K562 (cell line): Measurements from ENCODE around the gene SULT2B1. TPM values are rescaled to one million over a fixed set of nuclear protein-coding genes. Genes with fewer than 3 reads are reported as not detected.

ENCODE experiments used
- ATAC-seq: fragments of 200-7000 bp; cut with Tn5 transposase; 3 replicates; pipeline ENCODE4 v1.9.1; 2020; ENCODE audit warnings: moderate library complexity
- BruUV-seq: library from RNA; stranded (reverse); fragments of 400-500 nt; replicated peaks from 2 replicates; lab custom pipeline; 2021; lab: Mats Ljungman, UMichigan
- CTCF ChIA-PET: fragments of 300-600 bp; formaldehyde crosslinking; extraction: SDS; loops from one replicate; lab custom pipeline; 2021; ENCODE audit warnings: low intra/inter-chr PET ratio; lab: Yijun Ruan, JAX
- POLR2A ChIA-PET: fragments of 300-600, 350-650 bp; sonication (Branson Sonifier 250); formaldehyde crosslinking; extraction: SDS; loops from one replicate; lab custom pipeline; 2021; ENCODE audit warnings: antibody characterized with exemption, inconsistent platforms; lab: Yijun Ruan, JAX
- DNase-seq, 4 experiments: peaks; one replicate each; pipeline versions ENCODE4 v3.0.0 to v3.0.0-alpha.2; 2011 to 2018; ENCODE audit warnings: low spot score in 3 of 4, mixed read lengths in 3 of 4; ENCODE audit errors: extremely low read depth in 1 of 4
- FAIRE-seq: peaks from 2 replicates; lab custom pipeline; 2011; peaks lifted over from hg19 to GRCh38; lab: Jason Lieb, UNC
- H2AFZ ChIP-seq: 2 replicates; pipeline ENCODE4 v1.6.0; 2011; ENCODE audit warnings: low read depth, low read length, control low read depth, inconsistent platforms
- H3K27ac ChIP-seq: fragments of 200-600 bp; 3 replicates; pipeline ENCODE4 v1.8.0; 2011; ENCODE audit warnings: low read depth, mild to moderate bottlenecking, control low read depth, inconsistent platforms, low read length, moderate library complexity, mixed read lengths; ENCODE audit errors: extremely low read depth
- H3K27me3 ChIP-seq, 2 experiments: fragments of 300-600 bp in 1 of 2; 2 replicates in 1 of 2; 3 replicates in 1 of 2; pipeline versions ENCODE4 v1.6.0 to v1.8.0; 2011; ENCODE audit warnings: inconsistent platforms in 2 of 2, low read length in 2 of 2, mild to moderate bottlenecking in 1 of 2, mixed read lengths in 1 of 2, moderate library complexity in 1 of 2; ENCODE audit not compliant: control insufficient read depth in 2 of 2, insufficient read depth in 2 of 2
- H3K36me3 ChIP-seq: fragments of 300-600 bp; 3 replicates; pipeline ENCODE4 v1.8.0; 2011; ENCODE audit warnings: mild to moderate bottlenecking, low read length, inconsistent platforms; ENCODE audit not compliant: control insufficient read depth, insufficient read depth
- H3K4me1 ChIP-seq, 2 experiments: fragments of 200-600 bp in 1 of 2; replicated peaks in 1 of 2; 2 replicates in 1 of 2; 3 replicates in 1 of 2; pipeline versions ENCODE4 v1.5.1 to v1.8.0; 2011; ENCODE audit warnings: inconsistent platforms in 2 of 2, low read length in 2 of 2, mild to moderate bottlenecking in 1 of 2, mixed read lengths in 1 of 2, moderate library complexity in 1 of 2; ENCODE audit not compliant: control insufficient read depth in 2 of 2, insufficient read depth in 2 of 2
- H3K4me2 ChIP-seq: 2 replicates; pipeline ENCODE4 v1.6.1; 2011; ENCODE audit warnings: low read length, control low read depth, inconsistent platforms, mixed read lengths; ENCODE audit not compliant: insufficient read depth
- H3K4me3 ChIP-seq: fragments of 200-600 bp; sonication (generic), shearing (Covaris generic); 2 replicates; pipeline ENCODE4 v1.5.1; 2016; ENCODE audit warnings: control low read depth, inconsistent platforms
- H3K79me2 ChIP-seq: fragments of 200-600 bp; 3 replicates; pipeline ENCODE4 v1.8.0; 2011; ENCODE audit warnings: low read length, inconsistent platforms; ENCODE audit not compliant: control insufficient read depth, insufficient read depth
- H3K9ac ChIP-seq, 2 experiments: 2 replicates each; pipeline versions ENCODE4 v1.6.0 to v1.6.1; 2011; ENCODE audit warnings: low read depth in 2 of 2, low read length in 2 of 2, control low read depth in 1 of 2, inconsistent platforms in 1 of 2, mild to moderate bottlenecking in 1 of 2, mixed read lengths in 1 of 2; ENCODE audit not compliant: insufficient read depth in 1 of 2
- H3K9me1 ChIP-seq: one replicate; pipeline ENCODE4 v1.6.0; 2011; ENCODE audit warnings: inconsistent platforms, mild to moderate bottlenecking, low read length, moderate library complexity; ENCODE audit not compliant: control insufficient read depth, insufficient read depth
- H3K9me3 ChIP-seq: replicated peaks from 2 replicates; pipeline ENCODE4 v1.5.1; 2011; ENCODE audit warnings: low read depth, low read length, inconsistent platforms; ENCODE audit not compliant: control insufficient read depth, insufficient read depth
- H4K20me1 ChIP-seq: replicated peaks from 2 replicates; pipeline ENCODE4 v1.6.1; 2011; ENCODE audit warnings: low read length, inconsistent platforms, mixed read lengths; ENCODE audit not compliant: control insufficient read depth, insufficient read depth
- DLX4 ChIP-seq: fragments of 250-450 bp; sonication (Bioruptor Pico); IDR thresholded peaks from 2 replicates; pipeline ENCODE4 v1.6.1; 2021; ENCODE audit warnings: mild to moderate bottlenecking
- GATA2 ChIP-seq: sonication (generic); formaldehyde crosslinking; IDR thresholded peaks from 2 replicates; pipeline ENCODE4 v1.4.0; 2020; ENCODE audit warnings: mild to moderate bottlenecking, missing genetic modification reagents
- RFX7 ChIP-seq: fragments of 250-450 bp; sonication (Bioruptor Pico); IDR thresholded peaks from 2 replicates; pipeline ENCODE4 v1.5.1; 2021; ENCODE audit warnings: mild to moderate bottlenecking
- SFPQ ChIP-seq: fragments of 200-400 bp; formaldehyde crosslinking; IDR thresholded peaks from 2 replicates; pipeline ENCODE4 v1.6.1; 2017; ENCODE audit warnings: mild to moderate bottlenecking, low read depth, low read length, moderate library complexity
- TCF15 ChIP-seq: fragments of 250-450 bp; sonication (Bioruptor Pico); IDR thresholded peaks from 2 replicates; pipeline ENCODE4 v1.8.0; 2022; ENCODE audit warnings: moderate library complexity, mild to moderate bottlenecking, inconsistent platforms
- WGBS: fragments of 100-300 bp; shearing (Covaris generic); methylation state at CpG from one replicate; pipeline ENCODE4 v1.1.6; 2016; ENCODE audit warnings: low coverage, mixed read lengths; ENCODE audit not compliant: insufficient coverage; ENCODE audit errors: missing lambda C conversion rate; 5-methylcytosine and 5-hydroxymethylcytosine counted together
- in situ Hi-C: fragments of 300-500 bp; cut with MboI; formaldehyde crosslinking; loops from 4 replicates; pipeline ENCODE4 v1.15.0; 2018; ENCODE audit warnings: inconsistent platforms, mixed read lengths
- intact Hi-C: fragments of 100-400 bp; cut with micrococcal nuclease; formaldehyde crosslinking; loops from 2 replicates; pipeline ENCODE4 v1.14.2; 2022
- polyA plus RNA-seq, 8 experiments: library from polyadenylated mRNA; depleted of rRNA in 4 of 8; stranded (reverse) in 5 of 8; unstranded in 3 of 8; fragments of >200 nt; fragmentation: Nextera tagmentation in 2 of 8; fragmentation: Illumina TruSeq in 1 of 8; extraction: Ambion mirVana in 2 of 8; extraction: Trizol in 1 of 8; gene quantifications; 2 replicates each; pipeline versions ENCODE4 v1.2.1 to v1.2.3, GENCODE V29; 2011 to 2014; ENCODE audit warnings: inconsistent platforms in 1 of 8, missing spikeins in 1 of 8
- total RNA-seq, 7 experiments: library from RNA; depleted of rRNA in 6 of 7; stranded (reverse); fragments of >200 nt in 6 of 7; fragmentation: Illumina TruSeq in 2 of 7; extraction: Trizol in 2 of 7; gene quantifications; 2 replicates each; pipeline versions ENCODE4 v1.2.1 to v1.2.3, GENCODE V29; 2011 to 2021; ENCODE audit warnings: low replicate concordance in 1 of 7

SULT2B1 gene
- total and polyA plus RNA-seq, 9 of the 15 experiments (the other 6 are each of a cell fraction or from before 2014, with no cell fraction given): 0.09 to 0.62 (median 0.22) TPM; not detected in 2

- TF ChIP-seq DLX4 (CRISPR knock-in tag) (no peak), RFX7 (CRISPR knock-in tag) (no peak), GATA2 (CRISPR knock-in tag) (no peak), TCF15 (CRISPR knock-in tag) (no peak), SFPQ (no peak)
- DNase-seq: no peak
- Histone ChIP-seq H2AFZ (no peak overlapping the region), H3K27me3 (peaks cover 0 to 17% of the 10 kb centered on the region in 2 experiments; a peak in 3 of 5 replicates), H3K9me1 (no peaks in the 10 kb centered on the region), H3K4me2 (no peak overlapping the region), H3K4me3 (no peak overlapping the region), H3K27ac (no peak overlapping the region), H3K36me3 (no peaks in the 10 kb centered on the region), H3K9me3 (no peaks in the 10 kb centered on the region), H3K4me1 (peaks cover 0 to 28% of the 10 kb centered on the region in 2 experiments; a peak in 2 of 5 replicates), H3K79me2 (no peaks in the 10 kb centered on the region), H4K20me1 (no peaks in the 10 kb centered on the region; the same call in 1 of the 2 replicates), H3K9ac (no peak overlapping the region)
- no TSS peak for BruUV-seq
- no peak for FAIRE-seq
- 4% methylated on average over 1 of the region's 1 CpG for WGBS
- in situ Hi-C loops (no loop called here), intact Hi-C loops (no loop called here)
- ChIA-PET POLR2A (no interaction called here), CTCF (no interaction called here)
- no peak for ATAC-seq
Observed at GRCh38 chr19:48547722-48548121, 4.2 kb upstream of the SULT2B1 start.
